HepG2 (cell line): ENCODE results near the gene TMEM134. TPM values are rescaled to one million over a fixed set of nuclear protein-coding genes. Genes with fewer than 3 reads are reported as not detected.
A peak's percentile ranks its signal among the peaks of the same experiment; 100 is the strongest.

Source experiments
- EEA1 ChIP-seq: sonication (generic); formaldehyde crosslinking; IDR thresholded peaks from 2 replicates; pipeline ENCODE4 v1.5.1; 2020; ENCODE audit warnings: mild to moderate bottlenecking, missing genetic modification reagents, borderline replicate concordance
- FOSL2 ChIP-seq: sonication (generic); formaldehyde crosslinking; IDR thresholded peaks from 2 replicates; pipeline ENCODE4 v1.4.0; 2020; ENCODE audit warnings: missing genetic modification reagents
- FOXA1 ChIP-seq, 2 experiments: fragments of 450-650 bp in 1 of 2; sonication (generic) in 1 of 2; formaldehyde crosslinking in 1 of 2; IDR thresholded peaks; 2 replicates each; pipeline versions ENCODE4 v1.4.0 to v1.6.1; 2016 to 2020; ENCODE audit warnings: missing genetic modification reagents in 1 of 2
- GTF2F1 ChIP-seq: fragments of 150-350 bp; IDR thresholded peaks from 2 replicates; pipeline ENCODE4 v1.6.1; 2014; ENCODE audit warnings: low read length
- HMGA1 ChIP-seq: sonication (generic); formaldehyde crosslinking; conservative IDR thresholded peaks from 2 replicates; pipeline ENCODE4 v1.4.0; 2020; ENCODE audit warnings: missing genetic modification reagents
- MATR3 ChIP-seq: sonication (generic); formaldehyde crosslinking; IDR thresholded peaks from 2 replicates; pipeline ENCODE4 v1.4.0; 2020; ENCODE audit warnings: missing genetic modification reagents
- MTA3 ChIP-seq: sonication (generic); formaldehyde crosslinking; IDR thresholded peaks from 2 replicates; pipeline ENCODE4 v1.4.0; 2020; ENCODE audit warnings: missing genetic modification reagents
- RARA ChIP-seq: IDR thresholded peaks from 2 replicates; pipeline ENCODE4 v1.6.1; 2016; ENCODE audit warnings: missing genetic modification reagents, missing compliant biosample characterization
- RARG ChIP-seq: sonication (generic); formaldehyde crosslinking; IDR thresholded peaks from 2 replicates; pipeline ENCODE4 v1.4.0; 2020; ENCODE audit warnings: low read depth, mild to moderate bottlenecking, missing genetic modification reagents
- SMAD3 ChIP-seq: sonication (generic); formaldehyde crosslinking; IDR thresholded peaks from 2 replicates; pipeline ENCODE4 v1.4.0; 2020; ENCODE audit warnings: missing genetic modification reagents
- SMAD9 ChIP-seq: sonication (generic); formaldehyde crosslinking; IDR thresholded peaks from 2 replicates; pipeline ENCODE4 v1.5.1; 2020; ENCODE audit warnings: mild to moderate bottlenecking, missing genetic modification reagents
- TCF12 ChIP-seq, 2 experiments: fragments of 450-650 bp in 1 of 2; sonication (generic) in 1 of 2; formaldehyde crosslinking in 1 of 2; IDR thresholded peaks; 2 replicates each; pipeline versions ENCODE4 v1.6.1 to v1.8.0; 2017 to 2022; ENCODE audit warnings: antibody characterized with exemption in 1 of 2, mild to moderate bottlenecking in 1 of 2, missing genetic modification reagents in 1 of 2, moderate library complexity in 1 of 2
- TCF7L2 ChIP-seq: IDR thresholded peaks from 2 replicates; pipeline ENCODE4 v1.6.1; 2011; ENCODE audit warnings: mild to moderate bottlenecking, low read depth, low read length, moderate library complexity
- ZNF225 ChIP-seq: sonication (generic); formaldehyde crosslinking; IDR thresholded peaks from 2 replicates; pipeline ENCODE4 v1.4.0; 2020; ENCODE audit warnings: mild to moderate bottlenecking, missing genetic modification reagents
- ZNF263 ChIP-seq: sonication (generic); formaldehyde crosslinking; IDR thresholded peaks from 2 replicates; pipeline ENCODE4 v1.4.0; 2020; ENCODE audit warnings: missing genetic modification reagents
- ZNF329 ChIP-seq: sonication (generic); formaldehyde crosslinking; IDR thresholded peaks from 2 replicates; pipeline ENCODE4 v1.9.0; 2021; ENCODE audit warnings: low read depth, mild to moderate bottlenecking, missing genetic modification reagents
- ZNF605 ChIP-seq: sonication (generic); formaldehyde crosslinking; IDR thresholded peaks from 2 replicates; pipeline ENCODE4 v1.8.0; 2022; ENCODE audit warnings: mild to moderate bottlenecking, missing genetic modification reagents
- polyA plus RNA-seq, 8 experiments: library from polyadenylated mRNA; depleted of rRNA in 3 of 8; stranded (reverse) in 7 of 8; unstranded in 1 of 8; fragments of >200 nt; fragmentation: Illumina TruSeq in 4 of 8; extraction: Trizol in 4 of 8; gene quantifications; 2 replicates each; pipeline versions ENCODE4 v1.2.1 to v1.2.3, GENCODE V29; 2011 to 2016; ENCODE audit warnings: low read depth in 4 of 8, missing spikeins in 1 of 8, mixed read lengths in 1 of 8; ENCODE audit not compliant: insufficient read depth in 1 of 8
- total RNA-seq, 5 experiments: library from RNA; depleted of rRNA; stranded (reverse); fragments of >200 nt; fragmentation: Illumina TruSeq; extraction: Trizol; gene quantifications; 2 replicates each; pipeline ENCODE4 v1.2.3, GENCODE V29; 2016; ENCODE audit warnings: low read depth in 1 of 5
- TF ChIP-seq, protein P1 (sequence below): sonication (generic); formaldehyde crosslinking; IDR thresholded peaks from 2 replicates; pipeline ENCODE4 v1.8.1; 2023; ENCODE audit warnings: missing genetic modification reagents, inconsistent platforms, borderline replicate concordance
- TF ChIP-seq, protein P2 (sequence below): sonication (generic); formaldehyde crosslinking; IDR thresholded peaks from 2 replicates; pipeline ENCODE4 v1.9.0; 2022; ENCODE audit warnings: low read depth, missing genetic modification reagents
- TF ChIP-seq, protein P3 (sequence below): IDR thresholded peaks from 2 replicates; pipeline ENCODE4 v1.6.1; 2018; ENCODE audit warnings: missing genetic modification reagents
- TF ChIP-seq, protein P4 (sequence below): IDR thresholded peaks from 2 replicates; pipeline ENCODE4 v1.6.1; 2012; ENCODE audit warnings: inconsistent platforms
- TF ChIP-seq, protein P5 (sequence below): sonication (generic); formaldehyde crosslinking; IDR thresholded peaks from 2 replicates; pipeline ENCODE4 v1.4.0; 2020; ENCODE audit warnings: missing genetic modification reagents

Gene TMEM134
- total and polyA plus RNA-seq, 2 of the 13 experiments (the other 11 are each of a cell fraction or from before 2014, with no cell fraction given): 6.9 to 26.9 TPM

DNA sequence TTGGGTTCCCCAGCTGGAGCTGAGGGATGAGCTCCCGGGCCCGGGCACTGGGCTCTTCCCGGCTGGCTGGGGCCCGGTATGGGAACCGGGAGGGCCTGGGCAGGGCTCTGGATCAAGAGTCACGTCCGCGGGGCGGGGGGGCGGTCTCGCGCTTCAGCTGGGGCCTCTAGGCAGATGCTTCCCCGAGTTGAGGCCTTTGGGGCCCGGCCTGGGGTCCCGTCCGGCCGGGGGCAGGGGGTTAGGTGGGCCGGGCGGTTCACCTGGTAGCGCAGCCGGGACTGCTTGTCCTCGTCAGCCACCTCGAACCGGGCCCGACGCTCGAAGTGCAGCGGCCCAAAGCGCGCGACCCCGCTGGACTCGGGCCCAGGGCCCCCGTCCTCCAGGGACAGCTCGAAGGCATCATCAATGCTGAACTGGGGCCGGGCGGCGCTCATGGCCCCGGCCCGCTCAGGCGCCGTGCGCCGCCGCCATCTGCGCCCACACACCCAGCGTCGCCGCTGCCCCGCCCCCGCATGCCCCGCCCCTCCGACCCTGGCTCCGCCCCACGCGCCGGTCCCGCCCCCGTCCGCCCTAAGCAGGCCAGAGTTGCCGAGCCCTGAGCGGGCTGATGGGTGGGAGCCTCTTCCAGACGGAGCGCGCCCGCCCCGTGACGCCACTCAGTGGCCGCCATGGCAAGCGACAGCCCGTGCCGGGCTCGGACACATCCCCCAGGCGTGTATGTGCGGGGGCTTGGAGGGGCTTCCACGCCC lies at the start of gene TMEM134 (continued):
- TF ChIP-seq, protein P1, sequence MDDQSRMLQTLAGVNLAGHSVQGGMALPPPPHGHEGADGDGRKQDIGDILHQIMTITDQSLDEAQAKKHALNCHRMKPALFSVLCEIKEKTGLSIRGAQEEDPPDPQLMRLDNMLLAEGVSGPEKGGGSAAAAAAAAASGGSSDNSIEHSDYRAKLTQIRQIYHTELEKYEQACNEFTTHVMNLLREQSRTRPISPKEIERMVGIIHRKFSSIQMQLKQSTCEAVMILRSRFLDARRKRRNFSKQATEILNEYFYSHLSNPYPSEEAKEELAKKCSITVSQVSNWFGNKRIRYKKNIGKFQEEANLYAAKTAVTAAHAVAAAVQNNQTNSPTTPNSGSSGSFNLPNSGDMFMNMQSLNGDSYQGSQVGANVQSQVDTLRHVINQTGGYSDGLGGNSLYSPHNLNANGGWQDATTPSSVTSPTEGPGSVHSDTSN: no peak
- TF ChIP-seq GTF2F1: 0 out of 2 replicates have a peak, but pooled peaks have one; percentile 42
- TF ChIP-seq RARG (CRISPR knock-in tag): no peak
- TF ChIP-seq, protein P2, sequence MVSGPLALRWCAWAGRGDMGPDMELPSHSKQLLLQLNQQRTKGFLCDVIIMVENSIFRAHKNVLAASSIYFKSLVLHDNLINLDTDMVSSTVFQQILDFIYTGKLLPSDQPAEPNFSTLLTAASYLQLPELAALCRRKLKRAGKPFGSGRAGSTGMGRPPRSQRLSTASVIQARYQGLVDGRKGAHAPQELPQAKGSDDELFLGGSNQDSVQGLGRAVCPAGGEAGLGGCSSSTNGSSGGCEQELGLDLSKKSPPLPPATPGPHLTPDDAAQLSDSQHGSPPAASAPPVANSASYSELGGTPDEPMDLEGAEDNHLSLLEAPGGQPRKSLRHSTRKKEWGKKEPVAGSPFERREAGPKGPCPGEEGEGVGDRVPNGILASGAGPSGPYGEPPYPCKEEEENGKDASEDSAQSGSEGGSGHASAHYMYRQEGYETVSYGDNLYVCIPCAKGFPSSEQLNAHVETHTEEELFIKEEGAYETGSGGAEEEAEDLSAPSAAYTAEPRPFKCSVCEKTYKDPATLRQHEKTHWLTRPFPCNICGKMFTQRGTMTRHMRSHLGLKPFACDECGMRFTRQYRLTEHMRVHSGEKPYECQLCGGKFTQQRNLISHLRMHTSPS (CRISPR knock-in tag): no peak
- peak; percentile 48; the same call in 1 of the 2 replicates for TF ChIP-seq ZNF329 (CRISPR knock-in tag)
- TF ChIP-seq, protein P3, sequence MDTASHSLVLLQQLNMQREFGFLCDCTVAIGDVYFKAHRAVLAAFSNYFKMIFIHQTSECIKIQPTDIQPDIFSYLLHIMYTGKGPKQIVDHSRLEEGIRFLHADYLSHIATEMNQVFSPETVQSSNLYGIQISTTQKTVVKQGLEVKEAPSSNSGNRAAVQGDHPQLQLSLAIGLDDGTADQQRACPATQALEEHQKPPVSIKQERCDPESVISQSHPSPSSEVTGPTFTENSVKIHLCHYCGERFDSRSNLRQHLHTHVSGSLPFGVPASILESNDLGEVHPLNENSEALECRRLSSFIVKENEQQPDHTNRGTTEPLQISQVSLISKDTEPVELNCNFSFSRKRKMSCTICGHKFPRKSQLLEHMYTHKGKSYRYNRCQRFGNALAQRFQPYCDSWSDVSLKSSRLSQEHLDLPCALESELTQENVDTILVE (CRISPR knock-in tag): peak; percentile 57
- TF ChIP-seq FOSL2 (CRISPR knock-in tag): peak; percentile 38
- TF ChIP-seq MATR3 (CRISPR knock-in tag): no peak
- TF ChIP-seq, protein P4, sequence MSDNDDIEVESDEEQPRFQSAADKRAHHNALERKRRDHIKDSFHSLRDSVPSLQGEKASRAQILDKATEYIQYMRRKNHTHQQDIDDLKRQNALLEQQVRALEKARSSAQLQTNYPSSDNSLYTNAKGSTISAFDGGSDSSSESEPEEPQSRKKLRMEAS: peak; percentile 58; the same call in 1 of the 2 replicates
- no peak for TF ChIP-seq SMAD9 (CRISPR knock-in tag)
- TF ChIP-seq ZNF263: no peak
- TF ChIP-seq TCF7L2: no peak
- peak; percentile 29; the same call in 1 of the 2 replicates for TF ChIP-seq RARA (CRISPR knock-in tag)
- no peak for TF ChIP-seq ZNF225 (CRISPR knock-in tag)
- TF ChIP-seq HMGA1 (CRISPR knock-in tag): no peak
- TF ChIP-seq, protein P5, sequence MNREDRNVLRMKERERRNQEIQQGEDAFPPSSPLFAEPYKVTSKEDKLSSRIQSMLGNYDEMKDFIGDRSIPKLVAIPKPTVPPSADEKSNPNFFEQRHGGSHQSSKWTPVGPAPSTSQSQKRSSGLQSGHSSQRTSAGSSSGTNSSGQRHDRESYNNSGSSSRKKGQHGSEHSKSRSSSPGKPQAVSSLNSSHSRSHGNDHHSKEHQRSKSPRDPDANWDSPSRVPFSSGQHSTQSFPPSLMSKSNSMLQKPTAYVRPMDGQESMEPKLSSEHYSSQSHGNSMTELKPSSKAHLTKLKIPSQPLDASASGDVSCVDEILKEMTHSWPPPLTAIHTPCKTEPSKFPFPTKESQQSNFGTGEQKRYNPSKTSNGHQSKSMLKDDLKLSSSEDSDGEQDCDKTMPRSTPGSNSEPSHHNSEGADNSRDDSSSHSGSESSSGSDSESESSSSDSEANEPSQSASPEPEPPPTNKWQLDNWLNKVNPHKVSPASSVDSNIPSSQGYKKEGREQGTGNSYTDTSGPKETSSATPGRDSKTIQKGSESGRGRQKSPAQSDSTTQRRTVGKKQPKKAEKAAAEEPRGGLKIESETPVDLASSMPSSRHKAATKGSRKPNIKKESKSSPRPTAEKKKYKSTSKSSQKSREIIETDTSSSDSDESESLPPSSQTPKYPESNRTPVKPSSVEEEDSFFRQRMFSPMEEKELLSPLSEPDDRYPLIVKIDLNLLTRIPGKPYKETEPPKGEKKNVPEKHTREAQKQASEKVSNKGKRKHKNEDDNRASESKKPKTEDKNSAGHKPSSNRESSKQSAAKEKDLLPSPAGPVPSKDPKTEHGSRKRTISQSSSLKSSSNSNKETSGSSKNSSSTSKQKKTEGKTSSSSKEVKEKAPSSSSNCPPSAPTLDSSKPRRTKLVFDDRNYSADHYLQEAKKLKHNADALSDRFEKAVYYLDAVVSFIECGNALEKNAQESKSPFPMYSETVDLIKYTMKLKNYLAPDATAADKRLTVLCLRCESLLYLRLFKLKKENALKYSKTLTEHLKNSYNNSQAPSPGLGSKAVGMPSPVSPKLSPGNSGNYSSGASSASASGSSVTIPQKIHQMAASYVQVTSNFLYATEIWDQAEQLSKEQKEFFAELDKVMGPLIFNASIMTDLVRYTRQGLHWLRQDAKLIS (CRISPR knock-in tag): no peak
- TF ChIP-seq EEA1 (CRISPR knock-in tag): no peak
- no peak for TF ChIP-seq MTA3 (CRISPR knock-in tag)
- no peak for TF ChIP-seq SMAD3
- peak; percentile 83 for TF ChIP-seq ZNF605 (CRISPR knock-in tag)
- TF ChIP-seq FOXA1 (IDR thresholded peaks at IDR 0.05): no peak
- TF ChIP-seq FOXA1 (CRISPR knock-in tag; IDR thresholded peaks at IDR 0.05): no peak
- TF ChIP-seq TCF12 (IDR thresholded peaks at IDR 0.05): no peak
- no peak for TF ChIP-seq TCF12 (CRISPR knock-in tag; IDR thresholded peaks at IDR 0.05)
